WTC11 (cell line): ENCODE results near the gene CNDP2. TPM values are rescaled to one million over a fixed set of nuclear protein-coding genes. Genes with fewer than 3 reads are reported as not detected.

ENCODE experiments used
- ATF1 ChIP-seq: sonication (generic); formaldehyde crosslinking; IDR thresholded peaks from 2 replicates; pipeline ENCODE4 v1.8.1; 2023; ENCODE audit warnings: mild to moderate bottlenecking, moderate library complexity, missing genetic modification reagents
- CBFB ChIP-seq: sonication (generic); formaldehyde crosslinking; IDR thresholded peaks from 2 replicates; pipeline ENCODE4 v1.8.1; 2022; ENCODE audit warnings: mild to moderate bottlenecking, low read depth, missing genetic modification reagents
- ETV6 ChIP-seq: sonication (generic); formaldehyde crosslinking; IDR thresholded peaks from 2 replicates; pipeline ENCODE4 v1.8.1; 2022; ENCODE audit warnings: mild to moderate bottlenecking, missing genetic modification reagents
- NFATC4 ChIP-seq: fragments of 250-450 bp; sonication (Bioruptor Pico); IDR thresholded peaks from 2 replicates; pipeline ENCODE4 v1.9.0; 2021; ENCODE audit warnings: mild to moderate bottlenecking
- NFE2L1 ChIP-seq: sonication (generic); formaldehyde crosslinking; IDR thresholded peaks from 2 replicates; pipeline ENCODE4 v1.8.1; 2023; ENCODE audit warnings: missing genetic modification reagents
- RORB ChIP-seq: fragments of 250-450 bp; sonication (Bioruptor Pico); IDR thresholded peaks from 2 replicates; pipeline ENCODE4 v1.9.0; 2021; ENCODE audit warnings: mild to moderate bottlenecking
- SMAD3 ChIP-seq: sonication (generic); formaldehyde crosslinking; IDR thresholded peaks from 2 replicates; pipeline ENCODE4 v1.8.0; 2022; ENCODE audit warnings: missing genetic modification reagents, mild to moderate bottlenecking, borderline replicate concordance
- SMAD4 ChIP-seq: sonication (generic); formaldehyde crosslinking; IDR thresholded peaks from 2 replicates; pipeline ENCODE4 v1.8.0; 2022; ENCODE audit warnings: mild to moderate bottlenecking, missing genetic modification reagents
- TEAD1 ChIP-seq: sonication (generic); formaldehyde crosslinking; IDR thresholded peaks from 2 replicates; pipeline ENCODE4 v1.8.0; 2022; ENCODE audit warnings: mild to moderate bottlenecking, missing genetic modification reagents
- ZBTB21 ChIP-seq: sonication (generic); formaldehyde crosslinking; IDR thresholded peaks from 2 replicates; pipeline ENCODE4 v1.8.1; 2023; ENCODE audit warnings: mild to moderate bottlenecking, missing genetic modification reagents, borderline replicate concordance
- ZNF121 ChIP-seq: sonication (generic); formaldehyde crosslinking; IDR thresholded peaks from 2 replicates; pipeline ENCODE4 v1.8.0; 2023; ENCODE audit warnings: missing genetic modification reagents
- ZNF396 ChIP-seq: fragments of 250-450 bp; sonication (Bioruptor Pico); IDR thresholded peaks from 2 replicates; pipeline ENCODE4 v1.8.0; 2021; ENCODE audit warnings: mild to moderate bottlenecking, moderate library complexity, borderline replicate concordance
- ZNF416 ChIP-seq: fragments of 250-450 bp; sonication (Bioruptor Pico); IDR thresholded peaks from 2 replicates; pipeline ENCODE4 v1.9.0; 2021; ENCODE audit warnings: mild to moderate bottlenecking, inconsistent platforms
- ZNF423 ChIP-seq: fragments of 250-450 bp; sonication (Bioruptor Pico); IDR thresholded peaks from 2 replicates; pipeline ENCODE4 v2.1.2; 2022; ENCODE audit warnings: mild to moderate bottlenecking, moderate library complexity
- total RNA-seq: library from RNA; stranded (reverse); gene quantifications from 3 replicates; pipeline ENCODE4 v1.2.3, GENCODE V29; 2021
- TF ChIP-seq, protein P1 (sequence below): fragments of 250-450 bp; sonication (Bioruptor Pico); IDR thresholded peaks from 2 replicates; pipeline ENCODE4 v2.1.2; 2022; ENCODE audit warnings: mild to moderate bottlenecking, moderate library complexity
- TF ChIP-seq, protein P2 (sequence below): fragments of 250-450 bp; sonication (Bioruptor Pico); IDR thresholded peaks from 2 replicates; pipeline ENCODE4 v1.9.0; 2021; ENCODE audit warnings: moderate library complexity, mild to moderate bottlenecking, inconsistent platforms, borderline replicate concordance
- TF ChIP-seq, protein P3 (sequence below): sonication (generic); formaldehyde crosslinking; IDR thresholded peaks from 2 replicates; pipeline ENCODE4 v1.8.1; 2023; ENCODE audit warnings: mild to moderate bottlenecking, missing genetic modification reagents, moderate library complexity
- TF ChIP-seq, protein P4 (sequence below): sonication (generic); formaldehyde crosslinking; IDR thresholded peaks from 2 replicates; pipeline ENCODE4 v1.8.0; 2022; ENCODE audit warnings: mild to moderate bottlenecking, missing genetic modification reagents
- TF ChIP-seq, protein P5 (sequence below): sonication (generic); formaldehyde crosslinking; conservative IDR thresholded peaks from 2 replicates; pipeline ENCODE4 v1.8.1; 2022; ENCODE audit warnings: mild to moderate bottlenecking, missing genetic modification reagents
- TF ChIP-seq, protein P6 (sequence below): fragments of 200-600 bp; IDR thresholded peaks from 2 replicates; pipeline ENCODE4 v1.8.0; 2022; ENCODE audit warnings: antibody characterized with exemption
- TF ChIP-seq, protein P7 (sequence below): sonication (generic); formaldehyde crosslinking; IDR thresholded peaks from 2 replicates; pipeline ENCODE4 v1.8.0; 2022; ENCODE audit warnings: mild to moderate bottlenecking, missing genetic modification reagents
- TF ChIP-seq, protein P8 (sequence below): sonication (generic); formaldehyde crosslinking; IDR thresholded peaks from 2 replicates; pipeline ENCODE4 v1.8.1; 2023; ENCODE audit warnings: mild to moderate bottlenecking, missing genetic modification reagents, moderate library complexity
- TF ChIP-seq, protein P9 (sequence below): fragments of 250-450 bp; sonication (Bioruptor Pico); IDR thresholded peaks from 2 replicates; pipeline ENCODE4 v1.8.0; 2021; ENCODE audit warnings: mild to moderate bottlenecking
- TF ChIP-seq, protein P10 (sequence below): sonication (generic); formaldehyde crosslinking; IDR thresholded peaks from 2 replicates; pipeline ENCODE4 v1.8.0; 2023; ENCODE audit warnings: missing genetic modification reagents, mild to moderate bottlenecking, borderline replicate concordance

Gene CNDP2
- total RNA-seq, 1 experiment from 2014 or later = 248 TPM

DNA sequence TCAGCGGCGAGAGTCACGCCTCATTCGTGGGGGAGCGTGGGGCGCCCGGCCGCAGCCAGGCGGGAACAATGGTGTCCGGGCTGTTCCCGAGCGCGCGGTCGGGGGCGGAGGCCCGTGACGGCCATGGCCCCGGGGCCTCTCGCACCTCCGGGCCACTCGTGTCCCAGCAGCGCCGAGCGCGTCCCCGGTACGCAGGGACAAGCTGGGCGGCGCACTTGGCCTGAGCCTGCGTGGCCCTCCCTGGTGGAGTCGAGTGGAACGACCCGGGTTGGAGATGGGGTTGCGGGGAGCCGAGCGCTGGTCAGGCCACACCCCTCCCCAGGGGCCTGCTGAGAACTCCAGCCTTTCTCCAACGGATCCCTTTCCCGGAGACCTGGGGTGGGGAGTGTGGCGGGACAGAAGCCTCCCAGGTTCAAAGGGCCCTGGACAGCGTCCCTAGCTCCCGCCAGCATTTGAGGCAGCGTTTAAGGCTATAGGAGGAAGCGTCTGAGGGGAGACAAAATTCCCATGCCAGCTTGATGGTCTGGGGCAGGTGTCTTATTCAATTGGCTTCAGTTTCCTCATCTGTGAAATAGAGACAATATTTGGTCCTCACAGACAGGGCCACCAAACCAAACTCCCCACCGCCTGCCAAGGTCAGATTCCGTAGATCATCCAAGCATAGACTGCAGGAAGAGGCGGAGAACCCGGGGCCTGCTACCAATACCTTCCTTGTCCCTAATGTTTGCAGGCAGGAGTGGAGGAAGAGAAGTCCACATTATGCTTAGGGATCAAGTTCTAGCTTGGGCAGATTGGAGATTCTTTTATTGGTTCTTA is 553 bp downstream of the CNDP2 start (continued):
- TF ChIP-seq, protein P1, sequence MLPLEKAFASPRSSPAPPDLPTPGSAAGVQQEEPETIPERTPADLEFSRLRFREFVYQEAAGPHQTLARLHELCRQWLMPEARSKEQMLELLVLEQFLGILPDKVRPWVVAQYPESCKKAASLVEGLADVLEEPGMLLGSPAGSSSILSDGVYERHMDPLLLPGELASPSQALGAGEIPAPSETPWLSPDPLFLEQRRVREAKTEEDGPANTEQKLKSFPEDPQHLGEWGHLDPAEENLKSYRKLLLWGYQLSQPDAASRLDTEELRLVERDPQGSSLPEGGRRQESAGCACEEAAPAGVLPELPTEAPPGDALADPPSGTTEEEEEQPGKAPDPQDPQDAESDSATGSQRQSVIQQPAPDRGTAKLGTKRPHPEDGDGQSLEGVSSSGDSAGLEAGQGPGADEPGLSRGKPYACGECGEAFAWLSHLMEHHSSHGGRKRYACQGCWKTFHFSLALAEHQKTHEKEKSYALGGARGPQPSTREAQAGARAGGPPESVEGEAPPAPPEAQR (CRISPR knock-in tag) = no peak
- TF ChIP-seq, protein P2, sequence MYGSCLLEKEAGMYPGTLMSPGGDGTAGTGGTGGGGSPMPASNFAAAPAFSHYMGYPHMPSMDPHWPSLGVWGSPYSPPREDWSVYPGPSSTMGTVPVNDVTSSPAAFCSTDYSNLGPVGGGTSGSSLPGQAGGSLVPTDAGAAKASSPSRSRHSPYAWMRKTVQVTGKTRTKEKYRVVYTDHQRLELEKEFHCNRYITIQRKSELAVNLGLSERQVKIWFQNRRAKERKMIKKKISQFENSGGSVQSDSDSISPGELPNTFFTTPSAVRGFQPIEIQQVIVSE = no peak
- TF ChIP-seq ZNF416 (CRISPR knock-in tag) (no peak), ZNF396 (no peak), NFE2L1 (no peak), SMAD4 (no peak), CBFB (CRISPR knock-in tag) (no peak), TEAD1 (CRISPR knock-in tag) (peak; percentile 60; the same call in 1 of the 2 replicates), ZNF121 (CRISPR knock-in tag) (0 out of 2 replicates have a peak, but pooled peaks have one; percentile 15), NFATC4 (CRISPR knock-in tag) (no peak), RORB (CRISPR knock-in tag) (no peak), ATF1 (no peak), ETV6 (no peak), ZBTB21 (CRISPR knock-in tag) (no peak), SMAD3 (0 out of 2 replicates have a peak, but pooled peaks have one; percentile 36), ZNF423 (CRISPR knock-in tag) (no peak)
- TF ChIP-seq, protein P3, sequence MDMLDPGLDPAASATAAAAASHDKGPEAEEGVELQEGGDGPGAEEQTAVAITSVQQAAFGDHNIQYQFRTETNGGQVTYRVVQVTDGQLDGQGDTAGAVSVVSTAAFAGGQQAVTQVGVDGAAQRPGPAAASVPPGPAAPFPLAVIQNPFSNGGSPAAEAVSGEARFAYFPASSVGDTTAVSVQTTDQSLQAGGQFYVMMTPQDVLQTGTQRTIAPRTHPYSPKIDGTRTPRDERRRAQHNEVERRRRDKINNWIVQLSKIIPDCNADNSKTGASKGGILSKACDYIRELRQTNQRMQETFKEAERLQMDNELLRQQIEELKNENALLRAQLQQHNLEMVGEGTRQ (CRISPR knock-in tag) = no peak
- TF ChIP-seq, protein P4, sequence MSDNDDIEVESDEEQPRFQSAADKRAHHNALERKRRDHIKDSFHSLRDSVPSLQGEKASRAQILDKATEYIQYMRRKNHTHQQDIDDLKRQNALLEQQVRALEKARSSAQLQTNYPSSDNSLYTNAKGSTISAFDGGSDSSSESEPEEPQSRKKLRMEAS (CRISPR knock-in tag) = no peak
- TF ChIP-seq, protein P5, sequence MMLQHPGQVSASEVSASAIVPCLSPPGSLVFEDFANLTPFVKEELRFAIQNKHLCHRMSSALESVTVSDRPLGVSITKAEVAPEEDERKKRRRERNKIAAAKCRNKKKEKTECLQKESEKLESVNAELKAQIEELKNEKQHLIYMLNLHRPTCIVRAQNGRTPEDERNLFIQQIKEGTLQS (CRISPR knock-in tag) = no peak
- TF ChIP-seq, protein P6, sequence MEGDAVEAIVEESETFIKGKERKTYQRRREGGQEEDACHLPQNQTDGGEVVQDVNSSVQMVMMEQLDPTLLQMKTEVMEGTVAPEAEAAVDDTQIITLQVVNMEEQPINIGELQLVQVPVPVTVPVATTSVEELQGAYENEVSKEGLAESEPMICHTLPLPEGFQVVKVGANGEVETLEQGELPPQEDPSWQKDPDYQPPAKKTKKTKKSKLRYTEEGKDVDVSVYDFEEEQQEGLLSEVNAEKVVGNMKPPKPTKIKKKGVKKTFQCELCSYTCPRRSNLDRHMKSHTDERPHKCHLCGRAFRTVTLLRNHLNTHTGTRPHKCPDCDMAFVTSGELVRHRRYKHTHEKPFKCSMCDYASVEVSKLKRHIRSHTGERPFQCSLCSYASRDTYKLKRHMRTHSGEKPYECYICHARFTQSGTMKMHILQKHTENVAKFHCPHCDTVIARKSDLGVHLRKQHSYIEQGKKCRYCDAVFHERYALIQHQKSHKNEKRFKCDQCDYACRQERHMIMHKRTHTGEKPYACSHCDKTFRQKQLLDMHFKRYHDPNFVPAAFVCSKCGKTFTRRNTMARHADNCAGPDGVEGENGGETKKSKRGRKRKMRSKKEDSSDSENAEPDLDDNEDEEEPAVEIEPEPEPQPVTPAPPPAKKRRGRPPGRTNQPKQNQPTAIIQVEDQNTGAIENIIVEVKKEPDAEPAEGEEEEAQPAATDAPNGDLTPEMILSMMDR = no peak
- TF ChIP-seq, protein P7, sequence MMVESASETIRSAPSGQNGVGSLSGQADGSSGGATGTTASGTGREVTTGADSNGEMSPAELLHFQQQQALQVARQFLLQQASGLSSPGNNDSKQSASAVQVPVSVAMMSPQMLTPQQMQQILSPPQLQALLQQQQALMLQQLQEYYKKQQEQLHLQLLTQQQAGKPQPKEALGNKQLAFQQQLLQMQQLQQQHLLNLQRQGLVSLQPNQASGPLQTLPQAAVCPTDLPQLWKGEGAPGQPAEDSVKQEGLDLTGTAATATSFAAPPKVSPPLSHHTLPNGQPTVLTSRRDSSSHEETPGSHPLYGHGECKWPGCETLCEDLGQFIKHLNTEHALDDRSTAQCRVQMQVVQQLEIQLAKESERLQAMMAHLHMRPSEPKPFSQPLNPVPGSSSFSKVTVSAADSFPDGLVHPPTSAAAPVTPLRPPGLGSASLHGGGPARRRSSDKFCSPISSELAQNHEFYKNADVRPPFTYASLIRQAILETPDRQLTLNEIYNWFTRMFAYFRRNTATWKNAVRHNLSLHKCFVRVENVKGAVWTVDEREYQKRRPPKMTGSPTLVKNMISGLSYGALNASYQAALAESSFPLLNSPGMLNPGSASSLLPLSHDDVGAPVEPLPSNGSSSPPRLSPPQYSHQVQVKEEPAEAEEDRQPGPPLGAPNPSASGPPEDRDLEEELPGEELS = peak; percentile 68; the same call in 1 of the 2 replicates
- TF ChIP-seq, protein P8, sequence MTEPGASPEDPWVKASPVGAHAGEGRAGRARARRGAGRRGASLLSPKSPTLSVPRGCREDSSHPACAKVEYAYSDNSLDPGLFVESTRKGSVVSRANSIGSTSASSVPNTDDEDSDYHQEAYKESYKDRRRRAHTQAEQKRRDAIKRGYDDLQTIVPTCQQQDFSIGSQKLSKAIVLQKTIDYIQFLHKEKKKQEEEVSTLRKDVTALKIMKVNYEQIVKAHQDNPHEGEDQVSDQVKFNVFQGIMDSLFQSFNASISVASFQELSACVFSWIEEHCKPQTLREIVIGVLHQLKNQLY (CRISPR knock-in tag) = no peak
- TF ChIP-seq, protein P9, sequence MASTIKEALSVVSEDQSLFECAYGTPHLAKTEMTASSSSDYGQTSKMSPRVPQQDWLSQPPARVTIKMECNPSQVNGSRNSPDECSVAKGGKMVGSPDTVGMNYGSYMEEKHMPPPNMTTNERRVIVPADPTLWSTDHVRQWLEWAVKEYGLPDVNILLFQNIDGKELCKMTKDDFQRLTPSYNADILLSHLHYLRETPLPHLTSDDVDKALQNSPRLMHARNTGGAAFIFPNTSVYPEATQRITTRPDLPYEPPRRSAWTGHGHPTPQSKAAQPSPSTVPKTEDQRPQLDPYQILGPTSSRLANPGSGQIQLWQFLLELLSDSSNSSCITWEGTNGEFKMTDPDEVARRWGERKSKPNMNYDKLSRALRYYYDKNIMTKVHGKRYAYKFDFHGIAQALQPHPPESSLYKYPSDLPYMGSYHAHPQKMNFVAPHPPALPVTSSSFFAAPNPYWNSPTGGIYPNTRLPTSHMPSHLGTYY (CRISPR knock-in tag) = no peak
- TF ChIP-seq, protein P10, sequence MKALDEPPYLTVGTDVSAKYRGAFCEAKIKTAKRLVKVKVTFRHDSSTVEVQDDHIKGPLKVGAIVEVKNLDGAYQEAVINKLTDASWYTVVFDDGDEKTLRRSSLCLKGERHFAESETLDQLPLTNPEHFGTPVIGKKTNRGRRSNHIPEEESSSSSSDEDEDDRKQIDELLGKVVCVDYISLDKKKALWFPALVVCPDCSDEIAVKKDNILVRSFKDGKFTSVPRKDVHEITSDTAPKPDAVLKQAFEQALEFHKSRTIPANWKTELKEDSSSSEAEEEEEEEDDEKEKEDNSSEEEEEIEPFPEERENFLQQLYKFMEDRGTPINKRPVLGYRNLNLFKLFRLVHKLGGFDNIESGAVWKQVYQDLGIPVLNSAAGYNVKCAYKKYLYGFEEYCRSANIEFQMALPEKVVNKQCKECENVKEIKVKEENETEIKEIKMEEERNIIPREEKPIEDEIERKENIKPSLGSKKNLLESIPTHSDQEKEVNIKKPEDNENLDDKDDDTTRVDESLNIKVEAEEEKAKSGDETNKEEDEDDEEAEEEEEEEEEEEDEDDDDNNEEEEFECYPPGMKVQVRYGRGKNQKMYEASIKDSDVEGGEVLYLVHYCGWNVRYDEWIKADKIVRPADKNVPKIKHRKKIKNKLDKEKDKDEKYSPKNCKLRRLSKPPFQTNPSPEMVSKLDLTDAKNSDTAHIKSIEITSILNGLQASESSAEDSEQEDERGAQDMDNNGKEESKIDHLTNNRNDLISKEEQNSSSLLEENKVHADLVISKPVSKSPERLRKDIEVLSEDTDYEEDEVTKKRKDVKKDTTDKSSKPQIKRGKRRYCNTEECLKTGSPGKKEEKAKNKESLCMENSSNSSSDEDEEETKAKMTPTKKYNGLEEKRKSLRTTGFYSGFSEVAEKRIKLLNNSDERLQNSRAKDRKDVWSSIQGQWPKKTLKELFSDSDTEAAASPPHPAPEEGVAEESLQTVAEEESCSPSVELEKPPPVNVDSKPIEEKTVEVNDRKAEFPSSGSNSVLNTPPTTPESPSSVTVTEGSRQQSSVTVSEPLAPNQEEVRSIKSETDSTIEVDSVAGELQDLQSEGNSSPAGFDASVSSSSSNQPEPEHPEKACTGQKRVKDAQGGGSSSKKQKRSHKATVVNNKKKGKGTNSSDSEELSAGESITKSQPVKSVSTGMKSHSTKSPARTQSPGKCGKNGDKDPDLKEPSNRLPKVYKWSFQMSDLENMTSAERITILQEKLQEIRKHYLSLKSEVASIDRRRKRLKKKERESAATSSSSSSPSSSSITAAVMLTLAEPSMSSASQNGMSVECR (CRISPR knock-in tag) = peak; percentile 86
